ENCODE data around the gene MAEA. TPM values are rescaled to one million over a fixed set of nuclear protein-coding genes. Genes with fewer than 3 reads are reported as not detected.

Gene MAEA
- total and polyA plus RNA-seq, 11 donors, result 38.1 to 57.2 (median 45.1) TPM

DNA sequence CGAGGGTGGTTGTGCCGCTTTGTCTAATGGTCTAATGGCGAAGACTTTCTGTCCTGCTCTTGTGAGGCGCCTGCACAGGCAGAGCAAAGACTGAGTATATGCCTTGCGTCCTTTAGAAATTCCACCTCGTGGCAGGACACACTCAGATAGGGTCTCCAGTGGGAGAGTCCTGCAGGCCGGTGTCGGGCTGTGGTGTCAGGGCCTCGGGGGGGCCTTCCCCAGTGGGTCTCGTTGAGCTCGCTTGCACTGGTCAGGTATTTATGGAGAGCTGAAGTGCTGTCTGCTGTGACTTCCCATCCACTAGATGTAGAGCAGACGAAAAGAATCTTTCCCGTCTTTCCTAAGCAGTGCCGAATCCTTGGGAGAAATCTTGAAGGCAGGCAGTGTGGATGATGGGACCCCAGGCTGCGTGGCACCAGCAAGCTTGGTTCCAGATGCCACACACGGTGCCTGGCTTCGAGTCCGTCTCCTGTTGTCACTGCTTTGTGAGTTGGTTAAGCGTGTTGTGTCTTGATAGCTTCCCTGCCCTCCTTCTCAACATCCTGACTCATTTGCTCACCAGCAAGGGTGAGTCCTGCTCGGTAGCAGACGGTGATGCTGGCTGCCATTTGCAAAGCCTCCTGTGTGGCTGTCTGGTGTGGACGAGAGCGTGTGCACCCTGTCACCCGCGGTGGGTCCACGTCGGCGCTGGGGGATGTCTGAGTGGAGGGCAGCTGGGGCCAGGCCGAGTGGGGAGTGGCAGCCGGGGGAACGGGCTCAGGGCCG is 20.5 kb downstream of the MAEA start:
- no peaks in the 10 kb centered on the region for H3K9me3 ChIP-seq
- H3K27me3 ChIP-seq, result no peaks in the 10 kb centered on the region
- peak in 2 of 5 donors; percentile 14 to 44 for DNase-seq
- TF ChIP-seq, protein P1, sequence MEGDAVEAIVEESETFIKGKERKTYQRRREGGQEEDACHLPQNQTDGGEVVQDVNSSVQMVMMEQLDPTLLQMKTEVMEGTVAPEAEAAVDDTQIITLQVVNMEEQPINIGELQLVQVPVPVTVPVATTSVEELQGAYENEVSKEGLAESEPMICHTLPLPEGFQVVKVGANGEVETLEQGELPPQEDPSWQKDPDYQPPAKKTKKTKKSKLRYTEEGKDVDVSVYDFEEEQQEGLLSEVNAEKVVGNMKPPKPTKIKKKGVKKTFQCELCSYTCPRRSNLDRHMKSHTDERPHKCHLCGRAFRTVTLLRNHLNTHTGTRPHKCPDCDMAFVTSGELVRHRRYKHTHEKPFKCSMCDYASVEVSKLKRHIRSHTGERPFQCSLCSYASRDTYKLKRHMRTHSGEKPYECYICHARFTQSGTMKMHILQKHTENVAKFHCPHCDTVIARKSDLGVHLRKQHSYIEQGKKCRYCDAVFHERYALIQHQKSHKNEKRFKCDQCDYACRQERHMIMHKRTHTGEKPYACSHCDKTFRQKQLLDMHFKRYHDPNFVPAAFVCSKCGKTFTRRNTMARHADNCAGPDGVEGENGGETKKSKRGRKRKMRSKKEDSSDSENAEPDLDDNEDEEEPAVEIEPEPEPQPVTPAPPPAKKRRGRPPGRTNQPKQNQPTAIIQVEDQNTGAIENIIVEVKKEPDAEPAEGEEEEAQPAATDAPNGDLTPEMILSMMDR (IDR thresholded peaks at IDR 0.05), result no peak
- TF ChIP-seq POLR2A (IDR thresholded peaks at IDR 0.05), result no peak
- ATAC-seq, result no peak
- H3K4me3 ChIP-seq, result peak overlapping the region in 11 of 12 donors; percentile 17 to 60 (median 46)
- intact Hi-C loops (cut with DNase I), result no loop called here
- peaks cover 0 to 41% (median 35%) of the 10 kb centered on the region in 12 donors for H3K4me1 ChIP-seq
- peaks cover 4 to 43% (median 38%) of the 10 kb centered on the region in 9 donors for H3K36me3 ChIP-seq
- peak overlapping the region in 7 of 12 donors; percentile 7 to 78 (median 59) for H3K27ac ChIP-seq
- WGBS, 4 donors, result 70 to 76% (median 75%) methylated on average over 32 of the region's 32 CpGs

DNA sequence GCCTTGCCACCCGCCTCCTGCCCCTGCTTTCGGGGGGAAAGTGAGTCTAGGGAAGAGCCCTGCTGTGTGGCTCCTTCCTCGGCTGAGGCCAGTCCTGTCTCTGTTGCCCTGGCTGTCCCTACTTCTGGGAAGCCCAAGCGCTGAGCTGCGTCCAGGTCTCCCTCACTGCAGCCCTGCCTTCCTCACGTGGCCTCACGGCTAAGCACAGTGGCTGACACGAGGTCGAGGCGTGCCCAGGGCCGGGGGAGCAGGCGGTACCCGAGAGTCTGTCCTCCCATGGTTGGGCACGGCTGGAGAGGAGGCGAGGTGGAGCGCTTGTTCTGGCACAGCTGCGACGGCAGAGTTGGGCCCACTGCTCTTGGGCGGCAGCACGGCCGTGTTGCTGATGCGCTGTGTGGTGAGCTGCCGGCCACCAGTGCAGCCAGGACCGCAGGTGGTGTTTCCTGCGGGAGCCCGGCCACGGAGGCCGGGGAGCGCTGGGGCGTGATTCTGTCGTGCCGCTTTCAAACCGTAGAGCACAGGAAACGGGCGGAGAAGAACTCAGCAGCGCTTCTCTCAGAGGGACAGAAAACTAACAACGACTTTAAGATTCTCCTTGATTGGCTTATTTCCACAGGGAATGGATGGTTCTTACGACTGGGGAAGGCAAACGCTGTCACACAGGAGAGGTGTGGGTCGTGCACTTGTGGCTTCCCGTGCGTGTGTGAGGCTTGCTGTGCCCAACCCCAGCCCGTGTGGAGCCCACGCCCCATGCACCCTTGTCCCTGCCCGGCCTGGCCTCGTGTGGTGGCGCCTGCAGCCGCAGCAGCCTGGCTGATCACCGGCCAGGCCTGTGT is 21.3 kb downstream of the MAEA start:
- Histone ChIP-seq H3K9me3 (no peaks in the 10 kb centered on the region), H3K4me3 (no peak overlapping the region), H3K36me3 (peaks cover 4 to 43% (median 40%) of the 10 kb centered on the region in 9 donors), H3K4me1 (peaks cover 0 to 41% (median 34%) of the 10 kb centered on the region in 12 donors), H3K27ac (no peak overlapping the region), H3K27me3 (no peaks in the 10 kb centered on the region)
- DNase-seq (peak in 3 of 5 donors; percentile 6 to 57 (median 33)), ATAC-seq (no peak)
- intact Hi-C loops (cut with DNase I), result no loop called here
- 70 to 78% (median 76%) methylated on average over 48 to 49 of the region's 49 CpGs for WGBS, 4 donors
- TF ChIP-seq, protein P1 (IDR thresholded peaks at IDR 0.05), result no peak
- no peak for TF ChIP-seq POLR2A (IDR thresholded peaks at IDR 0.05)

DNA sequence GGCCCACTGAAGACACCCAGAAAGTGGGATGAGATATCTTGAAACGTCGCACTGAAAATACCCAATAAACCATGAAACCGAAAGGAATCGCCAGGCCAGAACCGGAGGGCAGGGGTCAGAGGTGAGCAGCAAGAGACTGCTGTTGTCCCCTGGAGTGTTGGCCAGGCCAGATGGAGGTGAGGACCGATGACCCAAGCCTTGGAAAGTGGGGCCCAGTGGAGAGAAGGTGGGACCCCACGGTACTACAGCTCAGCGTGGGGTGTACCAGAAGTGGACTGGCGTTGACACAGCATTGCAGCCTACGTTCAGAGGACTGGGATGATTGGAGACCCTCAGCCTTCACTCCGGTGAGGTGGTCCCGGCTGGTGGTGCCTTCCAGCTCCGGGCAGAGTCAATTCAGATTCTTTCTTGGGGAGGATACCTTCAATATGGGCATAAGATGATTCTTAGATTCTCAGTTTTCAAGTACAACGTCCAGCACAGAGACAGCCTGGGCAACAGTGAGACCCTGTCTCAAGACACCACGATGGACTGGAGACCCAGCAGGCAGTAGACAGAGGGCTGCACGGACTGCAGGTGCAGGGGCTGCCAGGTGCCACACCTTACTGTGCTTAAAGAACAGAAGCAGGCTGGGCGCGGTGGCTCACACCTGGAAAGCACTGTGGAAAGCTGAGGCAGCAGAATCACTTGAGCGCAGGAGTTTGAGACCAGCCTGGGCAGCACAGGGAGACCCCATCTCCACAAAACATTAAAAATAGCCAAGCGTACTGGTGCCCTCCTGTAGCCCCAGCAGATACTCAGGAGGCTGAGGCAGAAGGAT is 23.3 kb downstream of the MAEA start:
- DNase-seq (peak in 2 of 5 donors; percentile 19 to 52), ATAC-seq (no peak)
- intact Hi-C loops (cut with DNase I), result no loop called here
- TF ChIP-seq POLR2A (IDR thresholded peaks at IDR 0.05), result no peak
- TF ChIP-seq, protein P1 (IDR thresholded peaks at IDR 0.05), result no peak
- Histone ChIP-seq H3K9me3 (no peaks in the 10 kb centered on the region), H3K4me3 (no peak overlapping the region), H3K4me1 (peaks cover 0 to 41% (median 33%) of the 10 kb centered on the region in 12 donors), H3K36me3 (peaks cover 4 to 58% (median 55%) of the 10 kb centered on the region in 9 donors), H3K27me3 (no peaks in the 10 kb centered on the region), H3K27ac (no peak overlapping the region)
- WGBS, 4 donors, result 93 to 97% (median 95%) methylated on average over 20 of the region's 20 CpGs
